ENCODE results near the gene RHOF. TPM values are rescaled to one million over a fixed set of nuclear protein-coding genes. Genes with fewer than 3 reads are reported as not detected.

Gene RHOF
- total and polyA plus RNA-seq, 8 donors, result 3.2 to 105 (median 23.3) TPM

GRCh38 chr12:121741743-121742142 lies 51.7 kb downstream of the RHOF start:
- H3K4me3 ChIP-seq, result no peak overlapping the region
- DNase-seq, result no peak
- H3K27ac ChIP-seq, result no peak overlapping the region
- H3K4me1 ChIP-seq, result peaks cover 0 to 8% (median 3%) of the 10 kb centered on the region in 4 donors
- WGBS, 5 donors, result 85 to 95% (median 91%) methylated on average over 6 of the region's 6 CpGs
- no peak for TF ChIP-seq EP300 (IDR thresholded peaks at IDR 0.05)
- no peak for TF ChIP-seq POLR2AphosphoS5 (IDR thresholded peaks at IDR 0.05)
- no peak for TF ChIP-seq CTCF (IDR thresholded peaks at IDR 0.05)
- TF ChIP-seq POLR2A (IDR thresholded peaks at IDR 0.05), result no peak
- H3K27me3 ChIP-seq, result no peaks in the 10 kb centered on the region
- H3K36me3 ChIP-seq, result no peaks in the 10 kb centered on the region
- H3K9me3 ChIP-seq, result no peaks in the 10 kb centered on the region
- intact Hi-C loops (cut with DNase I; ENCODE audit: low total_unique reads), result no loop called here

GRCh38 chr12:121740847-121741246 lies 52.6 kb downstream of the RHOF start:
- WGBS, 5 donors, result 92 to 96% (median 94%) methylated on average over 4 of the region's 4 CpGs
- intact Hi-C loops (cut with DNase I; ENCODE audit: low total_unique reads), result no loop called here
- TF ChIP-seq CTCF (IDR thresholded peaks at IDR 0.05), result no peak

GRCh38 chr12:121738340-121738858 lies 55.1 kb downstream of the RHOF start:
- Histone ChIP-seq H3K36me3 (no peaks in the 10 kb centered on the region), H3K4me3 (no peak overlapping the region), H3K4me1 (peaks cover 0 to 8% (median 3%) of the 10 kb centered on the region in 4 donors), H3K27ac (no peak overlapping the region), H3K9me3 (no peaks in the 10 kb centered on the region), H3K27me3 (no peaks in the 10 kb centered on the region)
- intact Hi-C loops (cut with DNase I; ENCODE audit: low total_unique reads), result no loop called here
- 76 to 85% (median 83%) methylated on average over 9 of the region's 9 CpGs for WGBS, 5 donors
- no peak for DNase-seq
- TF ChIP-seq POLR2AphosphoS5 (IDR thresholded peaks at IDR 0.05), result no peak

More at GRCh38 chr12:121740847-121741246, 52.6 kb downstream of the RHOF start:
- H3K36me3 ChIP-seq, result no peaks in the 10 kb centered on the region
- no peak overlapping the region for H3K4me3 ChIP-seq
- no peaks in the 10 kb centered on the region for H3K9me3 ChIP-seq
- H3K4me1 ChIP-seq, result peaks cover 0 to 8% (median 3%) of the 10 kb centered on the region in 4 donors
- no peak for DNase-seq
- no peaks in the 10 kb centered on the region for H3K27me3 ChIP-seq
- H3K27ac ChIP-seq, result no peak overlapping the region

GRCh38 chr12:121733849-121734248 lies 59.6 kb downstream of the RHOF start:
- 86 to 90% (median 89%) methylated on average over 8 of the region's 8 CpGs for WGBS, 5 donors
- no peak for TF ChIP-seq POLR2AphosphoS5 (IDR thresholded peaks at IDR 0.05)
- no peak for TF ChIP-seq EP300 (IDR thresholded peaks at IDR 0.05)
- no peaks in the 10 kb centered on the region for H3K27me3 ChIP-seq
- peaks cover 0 to 6% (median 0%) of the 10 kb centered on the region in 4 donors for H3K36me3 ChIP-seq
- no peak overlapping the region for H3K27ac ChIP-seq
- no peak overlapping the region for H3K4me3 ChIP-seq
- DNase-seq, result no peak
- H3K9me3 ChIP-seq, result no peaks in the 10 kb centered on the region
- H3K4me1 ChIP-seq, result no peaks in the 10 kb centered on the region
- intact Hi-C loops (cut with DNase I; ENCODE audit: low total_unique reads), result no loop called here

GRCh38 chr12:121731473-121731872 lies 62.0 kb downstream of the RHOF start:
- TF ChIP-seq POLR2AphosphoS5 (IDR thresholded peaks at IDR 0.05) (no peak), EP300 (IDR thresholded peaks at IDR 0.05) (no peak), CTCF (IDR thresholded peaks at IDR 0.05) (no peak), POLR2A (IDR thresholded peaks at IDR 0.05) (no peak)
- no peaks in the 10 kb centered on the region for H3K27me3 ChIP-seq
- H3K4me3 ChIP-seq, result no peak overlapping the region
- H3K9me3 ChIP-seq, result no peaks in the 10 kb centered on the region
- peaks cover 0 to 6% (median 0%) of the 10 kb centered on the region in 4 donors for H3K36me3 ChIP-seq
- 93 to 95% (median 94%) methylated on average over 7 of the region's 7 CpGs for WGBS, 5 donors
- no peak for DNase-seq
- intact Hi-C loops (cut with DNase I; ENCODE audit: low total_unique reads), result no loop called here
- H3K4me1 ChIP-seq, result no peaks in the 10 kb centered on the region
- H3K27ac ChIP-seq, result no peak overlapping the region

Data from stomach (tissue), 9 donors.